NB4 (cell line): ENCODE results near the gene NSUN7.

Experiments used
- DNase-seq: peaks from one replicate; pipeline ENCODE4 v3.0.0; 2010; ENCODE audit warnings: low read depth
- H3K4me3 ChIP-seq: one replicate; pipeline ENCODE4 v1.5.1; 2011; ENCODE audit warnings: mild to moderate bottlenecking, low read depth, low read length, moderate library complexity
- CTCF ChIP-seq: IDR thresholded peaks from one replicate; pipeline ENCODE4 v1.5.1; 2012; ENCODE audit warnings: low read depth, low read length
- MYC ChIP-seq: IDR thresholded peaks from 2 replicates; pipeline ENCODE4 v1.6.1; 2011; ENCODE audit warnings: low read depth, low read length
- POLR2A ChIP-seq: IDR thresholded peaks from 2 replicates; pipeline ENCODE4 v1.6.1; 2011; ENCODE audit warnings: mild to moderate bottlenecking; ENCODE audit not compliant: insufficient read length; ENCODE audit errors: extremely low read depth
- TF ChIP-seq, protein P1 (sequence below): IDR thresholded peaks from 2 replicates; pipeline ENCODE4 v1.6.1; 2011; ENCODE audit warnings: low read depth, low read length

NSUN7 gene

DNA sequence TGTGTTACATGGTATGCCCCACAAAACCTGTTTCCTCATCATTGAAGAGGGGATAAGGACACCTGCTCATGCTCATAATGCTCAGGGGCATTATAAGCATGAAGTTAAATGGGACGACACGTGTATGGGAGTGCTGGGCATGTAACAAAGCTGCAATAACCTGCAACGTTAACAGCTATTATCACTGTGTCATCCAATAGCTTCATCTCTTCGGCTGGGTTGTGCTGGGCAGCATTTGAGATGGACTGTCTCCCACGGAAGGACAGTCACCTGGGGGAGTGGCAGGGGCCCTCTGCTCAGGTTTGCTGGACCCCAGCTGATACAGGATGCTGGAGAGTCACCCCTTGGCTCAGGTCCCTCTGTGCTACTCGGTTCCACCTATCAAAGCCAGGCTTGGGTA is 94.5 kb downstream of the NSUN7 start:
- TF ChIP-seq CTCF (no peak), MYC (no peak), POLR2A (no peak)
- TF ChIP-seq, protein P1, sequence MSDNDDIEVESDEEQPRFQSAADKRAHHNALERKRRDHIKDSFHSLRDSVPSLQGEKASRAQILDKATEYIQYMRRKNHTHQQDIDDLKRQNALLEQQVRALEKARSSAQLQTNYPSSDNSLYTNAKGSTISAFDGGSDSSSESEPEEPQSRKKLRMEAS = no peak
- H3K4me3 ChIP-seq = no peak overlapping the region
- no peak for DNase-seq

- TF ChIP-seq CTCF (no peak), MYC (no peak), POLR2A (no peak)
- TF ChIP-seq, protein P1 = no peak
- DNase-seq = no peak
- no peak overlapping the region for H3K4me3 ChIP-seq
Observed at GRCh38 chr4:40845154-40845835, 95.5 kb downstream of the NSUN7 start.

- DNase-seq = no peak
- TF ChIP-seq CTCF = no peak
- TF ChIP-seq POLR2A = no peak
- TF ChIP-seq, protein P1 = no peak
- no peak for TF ChIP-seq MYC
Observed at GRCh38 chr4:40846532-40846931, 96.8 kb downstream of the NSUN7 start.

GRCh38 chr4:40848251-40848650 is 98.5 kb downstream of the NSUN7 start:
- H3K4me3 ChIP-seq = no peak overlapping the region
- DNase-seq = no peak
- no peak for TF ChIP-seq CTCF
- no peak for TF ChIP-seq MYC
- TF ChIP-seq, protein P1 = no peak
- TF ChIP-seq POLR2A = no peak

More at GRCh38 chr4:40846532-40846931, 96.8 kb downstream of the NSUN7 start:
- H3K4me3 ChIP-seq = no peak overlapping the region

- DNase-seq = no peak
- TF ChIP-seq CTCF = no peak
- TF ChIP-seq MYC = no peak
- no peak for TF ChIP-seq POLR2A
- TF ChIP-seq, protein P1 = no peak
- H3K4me3 ChIP-seq = no peak overlapping the region
Observed at GRCh38 chr4:40848940-40849339, 99.2 kb downstream of the NSUN7 start.

DNA sequence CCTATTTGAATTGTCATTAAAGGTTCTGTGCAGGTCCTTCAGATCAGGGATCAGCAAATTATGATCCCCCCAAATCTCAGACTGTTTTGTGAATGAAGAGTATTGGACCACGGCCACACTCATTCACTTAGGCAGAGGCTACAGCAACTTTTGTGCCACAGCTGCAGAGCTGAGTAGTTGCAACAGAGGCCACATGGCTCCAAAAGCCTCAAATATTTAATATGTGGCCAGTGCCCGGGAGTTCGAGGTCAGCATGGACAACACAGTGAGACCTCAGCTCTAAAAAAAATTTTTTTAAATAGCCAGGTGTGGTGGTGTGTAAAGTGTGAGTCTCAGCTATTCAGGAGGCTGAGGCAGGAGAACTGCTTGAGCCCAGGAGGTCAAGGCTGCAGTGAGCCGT is 100.7 kb downstream of the NSUN7 start:
- no peak overlapping the region for H3K4me3 ChIP-seq
- TF ChIP-seq, protein P1 = no peak
- TF ChIP-seq MYC (0 out of 2 replicates have a peak, but pooled peaks have one; percentile 7), POLR2A (no peak), CTCF (no peak)
- DNase-seq = no peak
